Activated gamma-delta T cell treated with anti-CD3 and anti-CD28 coated beads, Interleukin-2, amount 50 U/mL, for 16 hours (primary cell): ENCODE data around the gene PGPEP1.
"Not testable (repeated sequence)": the region's sequence is repeated elsewhere in the genome, so short reads cannot be mapped to it uniquely, and the experiment has no call there.

Source experiments
- DNase-seq: peaks from one replicate; pipeline ENCODE4 v3.0.0-alpha.2; 2020; ENCODE audit warnings: low read depth

The PGPEP1 gene

GRCh38 chr19:18364826-18365528, 24.6 kb downstream of the PGPEP1 start:
- no peak for DNase-seq

GRCh38 chr19:18366021-18366435, 25.6 kb downstream of the PGPEP1 start:
- DNase-seq: no peak

GRCh38 chr19:18368504-18369222, 28.3 kb downstream of the PGPEP1 start:
- DNase-seq: no peak

GRCh38 chr19:18373407-18373891, 33.1 kb downstream of the PGPEP1 start:
- no peak for DNase-seq

- DNase-seq: peak; percentile 19
These were observed 33.7 kb downstream of the PGPEP1 start for GRCh38 chr19:18373892-18374629.

- DNase-seq: no peak
These were observed 36.6 kb downstream of the PGPEP1 start for GRCh38 chr19:18377026-18377425.

- DNase-seq: no peak
These were observed 39.7 kb downstream of the PGPEP1 start for GRCh38 chr19:18379803-18380747.

- no peak for DNase-seq
These were observed 40.4 kb downstream of the PGPEP1 start for GRCh38 chr19:18380843-18381242.

- DNase-seq: not testable (repeated sequence)
These were observed 43.2 kb downstream of the PGPEP1 start for GRCh38 chr19:18383622-18384021.

- DNase-seq: no peak
These were observed 44.4 kb downstream of the PGPEP1 start for GRCh38 chr19:18384775-18385174.

GRCh38 chr19:18385359-18385674, 44.9 kb downstream of the PGPEP1 start:
- DNase-seq: no peak

GRCh38 chr19:18385675-18386542, 45.5 kb downstream of the PGPEP1 start, which contains the start of gene GDF15:
Gene GDF15, plus strand, starts transcription at chr19:18386158. Its CDS starts 32 bp downstream, at chr19:18386190.
- no peak for DNase-seq

- DNase-seq: no peak
These were observed 46.3 kb downstream of the PGPEP1 start for GRCh38 chr19:18386543-18387271.

- DNase-seq: peak; percentile 68
These were observed 47.9 kb downstream of the PGPEP1 start for GRCh38 chr19:18388100-18388959.

- no peak for DNase-seq
These were observed 48.7 kb downstream of the PGPEP1 start for GRCh38 chr19:18388960-18389725.

- DNase-seq: no peak
These were observed 49.3 kb downstream of the PGPEP1 start for GRCh38 chr19:18389726-18390064.

- no peak for DNase-seq
These were observed 49.9 kb downstream of the PGPEP1 start for GRCh38 chr19:18390065-18390907.
